Fibroblast of peridontal ligament (primary cell): ENCODE measurements around the gene SLC35D3.
A peak's percentile ranks its signal among the peaks of the same experiment; 100 is the strongest.
"Not testable (repeated sequence)": the region's sequence is repeated elsewhere in the genome, so short reads cannot be mapped to it uniquely, and the experiment has no call there.

Source experiments
- DNase-seq: peaks from one replicate; pipeline ENCODE4 v3.0.0-alpha.2; 2010; ENCODE audit errors: extremely low read depth

The SLC35D3 gene

GRCh38 chr6:136921936-136922684 lies at the start of gene SLC35D3:
Gene SLC35D3, plus strand, starts transcription at chr6:136922301. Its CDS starts 128 bp downstream, at chr6:136922429.
- DNase-seq, result no peak

- peak; percentile 22 for DNase-seq
These were observed 48.4 kb upstream of the SLC35D3 start for GRCh38 chr6:136873748-136874147.

- not testable (repeated sequence) for DNase-seq
These were observed 45.6 kb upstream of the SLC35D3 start for GRCh38 chr6:136876469-136876868.

GRCh38 chr6:136880748-136881460 lies 41.2 kb upstream of the SLC35D3 start:
- no peak for DNase-seq

GRCh38 chr6:136886091-136886490 lies 36.0 kb upstream of the SLC35D3 start:
- DNase-seq, result no peak

GRCh38 chr6:136887953-136888352 lies 34.1 kb upstream of the SLC35D3 start:
- no peak for DNase-seq

GRCh38 chr6:136889271-136890193 lies 32.6 kb upstream of the SLC35D3 start:
- no peak for DNase-seq

GRCh38 chr6:136890194-136890839 lies 31.8 kb upstream of the SLC35D3 start:
- DNase-seq, result no peak

GRCh38 chr6:136890986-136891385 lies 31.1 kb upstream of the SLC35D3 start:
- peak; percentile 4 for DNase-seq

- DNase-seq, result no peak
These were observed 28.9 kb upstream of the SLC35D3 start for GRCh38 chr6:136893187-136893586.

GRCh38 chr6:136895901-136896300 lies 26.2 kb upstream of the SLC35D3 start:
- no peak for DNase-seq

GRCh38 chr6:136897071-136897470 lies 25.0 kb upstream of the SLC35D3 start:
- DNase-seq, result no peak

GRCh38 chr6:136901212-136901784 lies 20.8 kb upstream of the SLC35D3 start:
- DNase-seq, result peak; percentile 17

GRCh38 chr6:136904477-136904876 lies 17.6 kb upstream of the SLC35D3 start:
- not testable (repeated sequence) for DNase-seq

- no peak for DNase-seq
These were observed 7.2 kb upstream of the SLC35D3 start for GRCh38 chr6:136914947-136915346.

GRCh38 chr6:136918706-136919105 lies 3.4 kb upstream of the SLC35D3 start:
- DNase-seq, result no peak

- DNase-seq, result peak; percentile 21
These were observed 1.9 kb upstream of the SLC35D3 start for GRCh38 chr6:136920216-136920615.

GRCh38 chr6:136920671-136921380 lies 1.3 kb upstream of the SLC35D3 start:
- peak; percentile 15 for DNase-seq

- no peak for DNase-seq
These were observed 643 bp upstream of the SLC35D3 start for GRCh38 chr6:136921381-136921935.

- DNase-seq, result no peak
These were observed 545 bp downstream of the SLC35D3 start for GRCh38 chr6:136922685-136923006.
